C4-2B (cell line): ENCODE results near the gene PHETA1.

Experiments used
- H3K27ac ChIP-seq: fragments of 450-650 bp; 2 replicates; pipeline ENCODE4 v1.5.1; 2017
- CTCF ChIP-seq: fragments of 450-650 bp; conservative IDR thresholded peaks from 2 replicates; pipeline ENCODE4 v1.5.1; 2017; ENCODE audit warnings: mild to moderate bottlenecking
- ZFX ChIP-seq: fragments of 450-650 bp; IDR thresholded peaks from 2 replicates; pipeline ENCODE4 v1.6.1; 2017

PHETA1 gene

GRCh38 chr12:111352296-111352993 is 16.4 kb downstream of the PHETA1 start:
- no peak overlapping the region for H3K27ac ChIP-seq
- TF ChIP-seq CTCF (no peak), ZFX (no peak)

GRCh38 chr12:111351026-111351425 is 17.9 kb downstream of the PHETA1 start:
- H3K27ac ChIP-seq, result no peak overlapping the region
- TF ChIP-seq ZFX (no peak), CTCF (no peak)

- no peak overlapping the region for H3K27ac ChIP-seq
- no peak for TF ChIP-seq CTCF
- TF ChIP-seq ZFX, result no peak
These were observed 19.0 kb downstream of the PHETA1 start for GRCh38 chr12:111349748-111350520.

GRCh38 chr12:111349101-111349747 is 19.7 kb downstream of the PHETA1 start:
- H3K27ac ChIP-seq, result no peak overlapping the region
- no peak for TF ChIP-seq ZFX
- no peak for TF ChIP-seq CTCF

- no peak for TF ChIP-seq CTCF
- no peak for TF ChIP-seq ZFX
These were observed 20.8 kb downstream of the PHETA1 start for GRCh38 chr12:111347891-111348644.

GRCh38 chr12:111344254-111344875 is 24.5 kb downstream of the PHETA1 start:
- no peak overlapping the region for H3K27ac ChIP-seq
- no peak for TF ChIP-seq ZFX
- TF ChIP-seq CTCF, result no peak

More at GRCh38 chr12:111347891-111348644, 20.8 kb downstream of the PHETA1 start:
- no peak overlapping the region for H3K27ac ChIP-seq
